ENCODE data around the gene FBXL7. TPM values are rescaled to one million over a fixed set of nuclear protein-coding genes. Genes with fewer than 3 reads are reported as not detected.

Gene FBXL7
- total RNA-seq, 2 experiments from 2014 or later, result not detected

DNA sequence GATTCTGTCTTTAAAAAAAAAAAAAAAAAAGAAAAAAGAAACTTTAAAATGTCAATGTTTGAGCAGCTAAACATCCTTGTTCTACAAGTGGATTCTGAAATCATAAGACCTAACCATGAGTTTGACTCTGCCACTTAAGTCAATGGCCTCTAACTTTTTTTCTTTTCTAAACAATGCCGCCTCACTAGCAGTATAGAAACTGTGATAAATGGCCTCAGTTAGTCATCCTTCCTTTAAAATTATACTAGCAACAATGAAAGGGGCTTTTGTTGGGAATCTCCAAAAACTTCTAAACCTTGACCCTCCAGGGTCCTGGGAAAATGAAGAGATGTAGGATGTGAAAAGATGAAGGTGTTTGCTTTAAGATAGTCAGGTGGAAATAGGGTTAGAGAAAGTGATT lies 71.1 kb downstream of the FBXL7 start:
- CTCF ChIA-PET, result no interaction called here
- intact Hi-C loops (cut with micrococcal nuclease), result no loop called here
- H3K4me1 Mint-ChIP-seq (ENCODE audit: low read depth), result no peaks in the 10 kb centered on the region

GRCh38 chr5:15571618-15572017 lies 71.6 kb downstream of the FBXL7 start:
- TF ChIP-seq, protein P1, sequence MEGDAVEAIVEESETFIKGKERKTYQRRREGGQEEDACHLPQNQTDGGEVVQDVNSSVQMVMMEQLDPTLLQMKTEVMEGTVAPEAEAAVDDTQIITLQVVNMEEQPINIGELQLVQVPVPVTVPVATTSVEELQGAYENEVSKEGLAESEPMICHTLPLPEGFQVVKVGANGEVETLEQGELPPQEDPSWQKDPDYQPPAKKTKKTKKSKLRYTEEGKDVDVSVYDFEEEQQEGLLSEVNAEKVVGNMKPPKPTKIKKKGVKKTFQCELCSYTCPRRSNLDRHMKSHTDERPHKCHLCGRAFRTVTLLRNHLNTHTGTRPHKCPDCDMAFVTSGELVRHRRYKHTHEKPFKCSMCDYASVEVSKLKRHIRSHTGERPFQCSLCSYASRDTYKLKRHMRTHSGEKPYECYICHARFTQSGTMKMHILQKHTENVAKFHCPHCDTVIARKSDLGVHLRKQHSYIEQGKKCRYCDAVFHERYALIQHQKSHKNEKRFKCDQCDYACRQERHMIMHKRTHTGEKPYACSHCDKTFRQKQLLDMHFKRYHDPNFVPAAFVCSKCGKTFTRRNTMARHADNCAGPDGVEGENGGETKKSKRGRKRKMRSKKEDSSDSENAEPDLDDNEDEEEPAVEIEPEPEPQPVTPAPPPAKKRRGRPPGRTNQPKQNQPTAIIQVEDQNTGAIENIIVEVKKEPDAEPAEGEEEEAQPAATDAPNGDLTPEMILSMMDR (IDR thresholded peaks at IDR 0.05), result no peak
- DNase-seq (no peak), ATAC-seq (no peak)
- no peaks in the 10 kb centered on the region for H3K4me1 Mint-ChIP-seq (ENCODE audit: low read depth)
- ChIA-PET CTCF (no interaction called here), POLR2A (no interaction called here)
- no peaks in the 10 kb centered on the region for H3K27me3 Mint-ChIP-seq
- intact Hi-C loops (cut with micrococcal nuclease), result no loop called here
- H3K36me3 Mint-ChIP-seq (ENCODE audit: low read depth), result no peaks in the 10 kb centered on the region
- H3K27ac Mint-ChIP-seq, result no peak overlapping the region
- H3K4me3 Mint-ChIP-seq, result no peak overlapping the region
- H3K9me3 Mint-ChIP-seq, result peaks cover 2% of the 10 kb centered on the region

More for the DNA sequence above, 71.1 kb downstream of the FBXL7 start:
- ATAC-seq, result no peak
- Mint-ChIP-seq H3K27me3 (no peaks in the 10 kb centered on the region), H3K9me3 (peaks cover 2% of the 10 kb centered on the region), H3K27ac (no peak overlapping the region), H3K4me3 (no peak overlapping the region), H3K36me3 (ENCODE audit: low read depth) (no peaks in the 10 kb centered on the region)
- POLR2A ChIA-PET, result no interaction called here
- TF ChIP-seq, protein P1 (IDR thresholded peaks at IDR 0.05), result no peak
- DNase-seq, result no peak

DNA sequence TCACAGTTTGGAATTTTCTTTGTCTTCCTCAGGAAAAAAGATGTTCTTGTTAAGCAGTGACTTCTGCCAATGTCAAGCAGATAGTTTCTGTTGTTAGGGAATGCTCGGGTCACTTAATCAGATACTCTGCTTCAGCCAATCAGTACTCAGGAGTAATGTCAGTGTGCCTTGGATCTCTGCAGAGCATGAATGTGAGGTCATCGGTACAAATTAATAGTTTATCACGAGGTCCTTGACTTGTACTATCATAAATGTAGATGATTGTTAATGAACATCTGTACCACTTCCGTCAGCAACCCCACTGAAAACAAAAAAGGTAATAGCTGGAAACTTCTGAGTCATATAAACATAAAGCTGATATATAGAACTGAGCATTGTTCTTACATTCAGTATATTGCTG lies 73.6 kb downstream of the FBXL7 start:
- POLR2A ChIA-PET, result no interaction called here
- CTCF ChIA-PET, result no interaction called here
- Mint-ChIP-seq H3K4me1 (ENCODE audit: low read depth) (no peaks in the 10 kb centered on the region), H3K4me3 (no peak overlapping the region), H3K36me3 (ENCODE audit: low read depth) (no peaks in the 10 kb centered on the region), H3K27ac (no peak overlapping the region), H3K27me3 (no peaks in the 10 kb centered on the region), H3K9me3 (no peaks in the 10 kb centered on the region)
- TF ChIP-seq, protein P1 (IDR thresholded peaks at IDR 0.05), result no peak
- DNase-seq (no peak), ATAC-seq (no peak)
- intact Hi-C loops (cut with micrococcal nuclease), result no loop called here

DNA sequence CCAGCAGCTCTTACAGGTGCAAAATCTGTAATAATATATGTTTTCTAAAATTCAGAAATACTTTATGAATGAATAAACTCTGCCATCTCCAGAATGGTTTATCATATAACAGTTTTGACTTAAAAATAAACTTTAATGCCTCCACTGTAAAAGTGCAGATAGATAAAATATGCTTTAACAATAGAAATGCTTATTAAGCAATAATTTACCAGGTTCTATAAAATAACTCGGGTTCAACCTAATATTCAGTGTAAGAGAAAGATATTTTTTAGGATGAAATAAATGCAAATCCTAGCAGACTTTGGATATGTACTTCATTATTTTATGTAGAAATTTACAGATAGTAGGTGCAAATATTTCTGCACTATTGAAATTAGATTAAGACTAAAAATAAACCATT lies 74.1 kb downstream of the FBXL7 start:
- intact Hi-C loops (cut with micrococcal nuclease), result no loop called here
- ChIA-PET POLR2A (no interaction called here), CTCF (interaction anchor here (0.6 kb wide), 1 partner anchor 12 kb away, joined by 3 read pairs; no protein-coding TSS in a partner anchor)
- Mint-ChIP-seq H3K36me3 (ENCODE audit: low read depth) (no peaks in the 10 kb centered on the region), H3K27ac (no peak overlapping the region), H3K27me3 (no peaks in the 10 kb centered on the region), H3K9me3 (no peaks in the 10 kb centered on the region), H3K4me1 (ENCODE audit: low read depth) (no peaks in the 10 kb centered on the region), H3K4me3 (no peak overlapping the region)
- ATAC-seq (no peak), DNase-seq (no peak)
- TF ChIP-seq, protein P1 (IDR thresholded peaks at IDR 0.05), result no peak

DNA sequence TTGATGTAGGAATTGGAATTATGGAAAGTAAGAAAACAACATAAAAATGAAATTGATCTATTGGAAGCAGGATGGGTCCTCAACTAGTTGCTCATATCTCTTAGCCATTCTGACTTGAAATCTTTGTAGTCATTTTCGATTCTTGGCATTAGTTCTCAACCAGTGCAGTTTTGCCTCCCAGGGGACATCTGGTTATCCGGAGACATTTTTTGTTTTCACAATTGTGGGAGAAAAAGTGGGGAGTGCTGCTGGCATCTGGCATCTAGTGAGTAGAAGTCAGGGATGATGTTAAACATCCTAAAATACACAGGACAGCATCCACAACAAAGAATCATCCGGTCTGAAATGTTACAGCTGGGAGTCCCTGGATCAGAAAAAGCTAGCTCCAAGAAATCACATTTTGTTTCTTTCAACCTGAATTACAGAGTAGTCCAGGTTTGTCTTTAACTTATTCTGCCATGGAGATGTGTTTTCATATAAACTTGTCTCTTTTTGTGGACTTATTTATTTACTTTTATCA lies 74.9 kb downstream of the FBXL7 start:
- Mint-ChIP-seq H3K27me3 (no peaks in the 10 kb centered on the region), H3K36me3 (ENCODE audit: low read depth) (no peaks in the 10 kb centered on the region), H3K27ac (no peak overlapping the region), H3K9me3 (no peaks in the 10 kb centered on the region), H3K4me3 (no peak overlapping the region), H3K4me1 (ENCODE audit: low read depth) (no peaks in the 10 kb centered on the region)
- DNase-seq (no peak), ATAC-seq (no peak)
- CTCF ChIA-PET, result no interaction called here
- TF ChIP-seq, protein P1 (IDR thresholded peaks at IDR 0.05), result no peak
- intact Hi-C loops (cut with micrococcal nuclease), result no loop called here
- POLR2A ChIA-PET, result no interaction called here
